Adrenal gland (tissue), 5 donors: ENCODE results near the gene DOCK4.

ENCODE experiments used
- POLR2A ChIP-seq, 2 donors: fragments of 450-650 bp; IDR thresholded peaks; one replicate each; pipeline ENCODE4 v1.6.1; 2017; ENCODE audit warnings: antibody characterized with exemption in 2 of 2, mild to moderate bottlenecking in 2 of 2, moderate library complexity in 1 of 2
- TF ChIP-seq, protein P1 (sequence below), 6 experiments: fragments of 450-650 bp in 4 of 6; fragments of 200-600 bp in 2 of 6; sonication (generic) in 1 of 6; IDR thresholded peaks; 1 replicate in 5 of 6; 2 replicates in 1 of 6; pipeline versions ENCODE4 v1.5.1 to v1.8.0; 2016 to 2021; ENCODE audit warnings: antibody characterized with exemption in 6 of 6, mild to moderate bottlenecking in 2 of 6, moderate library complexity in 1 of 6
- donor health status: DM: no; HTN: no; CAD: no.

DNA sequence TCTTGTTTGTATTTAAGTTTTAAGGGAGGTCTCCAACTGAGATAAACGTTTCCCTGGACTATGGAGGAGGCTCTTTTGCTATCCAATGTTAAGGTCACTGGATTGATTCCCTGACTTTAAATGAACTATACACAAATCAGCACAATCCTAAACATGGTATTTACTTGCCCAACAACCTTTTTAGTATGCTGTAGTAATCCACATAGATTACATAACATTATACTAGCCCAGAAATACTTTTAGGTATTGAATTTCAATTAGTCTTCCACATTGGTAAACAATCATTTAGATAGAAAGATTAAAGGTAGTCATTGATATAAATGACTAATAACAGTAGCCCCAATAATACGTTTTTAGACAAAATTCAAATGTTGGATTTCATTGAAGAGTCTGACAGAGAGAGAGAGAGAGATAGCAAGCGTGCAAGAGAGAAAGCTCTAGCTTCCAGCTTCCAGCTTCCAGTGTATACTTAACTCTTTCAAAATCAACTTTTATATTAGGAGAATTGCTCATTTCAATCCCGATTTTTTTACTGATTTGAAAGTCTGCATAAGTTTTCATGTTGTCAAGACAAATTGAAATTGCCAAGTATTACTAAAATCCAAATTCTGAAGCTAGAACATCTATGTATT, 155.8 kb downstream of the DOCK4 start:
- TF ChIP-seq, protein P1, sequence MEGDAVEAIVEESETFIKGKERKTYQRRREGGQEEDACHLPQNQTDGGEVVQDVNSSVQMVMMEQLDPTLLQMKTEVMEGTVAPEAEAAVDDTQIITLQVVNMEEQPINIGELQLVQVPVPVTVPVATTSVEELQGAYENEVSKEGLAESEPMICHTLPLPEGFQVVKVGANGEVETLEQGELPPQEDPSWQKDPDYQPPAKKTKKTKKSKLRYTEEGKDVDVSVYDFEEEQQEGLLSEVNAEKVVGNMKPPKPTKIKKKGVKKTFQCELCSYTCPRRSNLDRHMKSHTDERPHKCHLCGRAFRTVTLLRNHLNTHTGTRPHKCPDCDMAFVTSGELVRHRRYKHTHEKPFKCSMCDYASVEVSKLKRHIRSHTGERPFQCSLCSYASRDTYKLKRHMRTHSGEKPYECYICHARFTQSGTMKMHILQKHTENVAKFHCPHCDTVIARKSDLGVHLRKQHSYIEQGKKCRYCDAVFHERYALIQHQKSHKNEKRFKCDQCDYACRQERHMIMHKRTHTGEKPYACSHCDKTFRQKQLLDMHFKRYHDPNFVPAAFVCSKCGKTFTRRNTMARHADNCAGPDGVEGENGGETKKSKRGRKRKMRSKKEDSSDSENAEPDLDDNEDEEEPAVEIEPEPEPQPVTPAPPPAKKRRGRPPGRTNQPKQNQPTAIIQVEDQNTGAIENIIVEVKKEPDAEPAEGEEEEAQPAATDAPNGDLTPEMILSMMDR (IDR thresholded peaks at IDR 0.05), result no peak
- TF ChIP-seq POLR2A (IDR thresholded peaks at IDR 0.05), result no peak
